CD4-positive, alpha-beta memory T cell (primary cell): Measurements from ENCODE around the gene PRKD2. TPM values are rescaled to one million over a fixed set of nuclear protein-coding genes. Genes with fewer than 3 reads are reported as not detected.

Source experiments
- CTCF ChIA-PET: fragments of 350-600 bp; sonication (Branson Sonifier 250); formaldehyde crosslinking; loops from one replicate; lab custom pipeline; 2021; ENCODE audit warnings: inconsistent platforms; ENCODE audit not compliant: partially characterized antibody; lab: Charles Lee
- POLR2A ChIA-PET: fragments of 350-600 bp; sonication (Branson Sonifier 250); formaldehyde crosslinking; loops from one replicate; lab custom pipeline; 2021; ENCODE audit not compliant: partially characterized antibody; lab: Charles Lee
- DNase-seq, 5 donors: peaks; one replicate each; pipeline versions ENCODE4 v3.0.0 to v3.0.0-alpha.2; 2020 to 2022; ENCODE audit warnings: mixed read lengths in 1 of 5
- H3K27ac ChIP-seq: one replicate; pipeline ENCODE4 v1.7.0; 2013; ENCODE audit warnings: low read depth, low read length
- H3K27me3 ChIP-seq: 2 replicates; pipeline ENCODE4 v1.7.0; 2013; ENCODE audit warnings: mild to moderate bottlenecking, low read length, moderate library complexity; ENCODE audit not compliant: insufficient read depth
- H3K36me3 ChIP-seq: 2 replicates; pipeline ENCODE4 v1.7.0; 2013; ENCODE audit warnings: mild to moderate bottlenecking, low read length, moderate library complexity; ENCODE audit not compliant: insufficient read depth
- H3K4me1 ChIP-seq: 2 replicates; pipeline ENCODE4 v1.7.0; 2013; ENCODE audit warnings: mild to moderate bottlenecking, low read length, moderate library complexity; ENCODE audit not compliant: insufficient read depth
- H3K4me3 ChIP-seq, 2 donors: one replicate each; pipeline ENCODE4 v1.7.0; 2013; ENCODE audit warnings: low read length in 2 of 2, mild to moderate bottlenecking in 1 of 2
- H3K9me3 ChIP-seq, 2 donors: one replicate each; pipeline ENCODE4 v1.7.0; 2013; ENCODE audit warnings: low read length in 2 of 2, control low read depth in 1 of 2; ENCODE audit not compliant: control insufficient read depth in 1 of 2
- H3K27ac Mint-ChIP-seq, 7 donors: one replicate each; pipeline ENCODE4 v1.8.0; 2020 to 2021; ENCODE audit warnings: mixed read lengths in 7 of 7, mild to moderate bottlenecking in 6 of 7, inconsistent platforms in 3 of 7, moderate library complexity in 3 of 7
- H3K27me3 Mint-ChIP-seq, 2 donors: one replicate each; pipeline ENCODE4 v1.8.0; 2020 to 2021; ENCODE audit warnings: mixed read lengths in 2 of 2
- H3K36me3 Mint-ChIP-seq, 2 donors: one replicate each; pipeline ENCODE4 v1.8.0; 2020 to 2021; ENCODE audit warnings: mixed read lengths in 2 of 2, inconsistent platforms in 1 of 2, mild to moderate bottlenecking in 1 of 2
- H3K4me1 Mint-ChIP-seq, 4 donors: one replicate each; pipeline ENCODE4 v1.8.0; 2020 to 2021; ENCODE audit warnings: mixed read lengths in 4 of 4, mild to moderate bottlenecking in 1 of 4
- H3K4me3 Mint-ChIP-seq, 8 donors: one replicate each; pipeline ENCODE4 v1.8.0; 2020 to 2021; ENCODE audit warnings: mixed read lengths in 8 of 8, mild to moderate bottlenecking in 7 of 8, moderate library complexity in 6 of 8, inconsistent platforms in 3 of 8
- H3K9me3 Mint-ChIP-seq, 8 donors: one replicate each; pipeline ENCODE4 v1.8.0; 2020 to 2021; ENCODE audit warnings: mixed read lengths in 8 of 8, mild to moderate bottlenecking in 5 of 8, inconsistent platforms in 3 of 8, moderate library complexity in 1 of 8
- intact Hi-C: fragments of 100-400 bp; cut with micrococcal nuclease; formaldehyde crosslinking; loops from one replicate; pipeline ENCODE4 v1.15.1; 2023
- polyA plus RNA-seq, 2 donors: library from polyadenylated mRNA; unstranded; fragments of 300-500 nt; fragmentation: Illumina TruSeq; gene quantifications; one replicate each; pipeline ENCODE4 v1.2.3, GENCODE V29; 2021
- total RNA-seq, 2 experiments: library from RNA; stranded (reverse); gene quantifications; one replicate each; pipeline ENCODE4 v1.2.3, GENCODE V29; 2021

The PRKD2 gene
- total and polyA plus RNA-seq, 4 experiments from 2014 or later, result 27.6 to 122 (median 102) TPM

DNA sequence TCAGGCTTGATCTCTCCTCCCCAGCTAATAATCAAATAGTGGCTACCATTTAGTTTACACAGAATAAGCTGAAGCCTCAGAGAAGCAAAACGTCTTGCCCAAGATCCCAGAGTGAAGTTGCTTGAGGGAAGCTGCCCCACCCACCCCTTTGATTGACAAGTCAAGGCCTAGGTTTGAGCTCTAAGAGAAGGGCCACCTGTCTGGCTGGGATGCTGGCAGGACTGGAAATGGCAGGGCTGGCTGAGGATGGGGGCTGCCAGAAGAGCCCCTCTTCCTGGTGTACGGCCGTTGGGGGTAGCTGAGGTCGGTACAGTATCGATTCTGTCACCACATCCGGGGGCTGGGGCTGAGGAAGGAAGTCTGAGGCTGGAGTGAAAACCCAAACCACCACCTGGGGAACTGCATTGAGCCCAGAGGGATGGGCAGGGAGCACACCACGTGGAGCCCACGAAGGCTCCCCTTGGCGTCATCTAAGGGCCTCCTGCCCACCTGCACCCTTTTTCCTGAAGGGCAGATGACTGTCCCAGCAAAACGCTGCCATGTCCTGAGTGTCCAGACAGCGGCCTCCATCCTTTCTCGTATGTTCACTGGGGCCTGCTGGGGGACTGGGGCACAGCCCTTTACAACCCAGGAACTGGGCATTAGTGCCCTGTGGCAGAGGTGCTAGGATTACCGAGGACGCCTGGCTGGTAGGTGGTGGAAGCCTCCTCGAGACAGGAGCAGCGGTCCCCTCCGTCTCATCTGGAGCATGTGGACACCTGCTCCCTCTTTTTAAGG, 1.4 kb upstream of the PRKD2 start:
- no peaks in the 10 kb centered on the region for H3K27me3 ChIP-seq
- intact Hi-C loops, result loop anchor here (5.0 kb wide), 1 partner anchor 106 kb away; no protein-coding TSS in a partner anchor

DNA sequence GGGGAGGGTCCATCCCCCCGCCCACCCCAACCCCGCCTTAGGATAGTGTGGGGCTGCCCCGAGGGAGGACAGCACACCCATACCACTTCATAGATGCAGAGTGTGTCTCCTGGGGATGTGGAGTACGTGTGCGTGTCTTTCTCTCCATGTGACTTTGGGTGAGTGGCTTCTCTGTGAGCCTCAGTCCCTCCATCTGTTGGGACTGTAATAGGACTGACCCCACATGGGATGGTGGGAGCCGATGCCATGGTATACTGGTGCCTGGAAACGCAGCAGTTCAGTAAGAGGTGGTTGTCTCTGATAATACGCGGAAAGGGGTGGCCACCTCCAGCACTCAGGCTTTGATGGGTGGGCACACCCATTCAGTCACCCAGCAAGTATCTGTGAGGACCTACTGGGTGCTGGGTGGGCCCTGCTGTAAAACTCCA, 816 bp upstream of the PRKD2 start:
- H3K4me3 ChIP-seq, result peak overlapping the region; percentile 20 to 94

More for the DNA sequence above, 1.4 kb upstream of the PRKD2 start:
- Mint-ChIP-seq H3K36me3 (peaks cover 3 to 52% of the 10 kb centered on the region in 2 donors), H3K4me1 (peaks cover 19 to 55% (median 31%) of the 10 kb centered on the region in 4 donors), H3K4me3 (peak overlapping the region; percentile 93 to 98 (median 94)), H3K27ac (peak overlapping the region; percentile 87 to 98 (median 98)), H3K9me3 (peaks cover 0 to 3% (median 0%) of the 10 kb centered on the region in 8 donors), H3K27me3 (no peaks in the 10 kb centered on the region)
- DNase-seq, result peak; percentile 62 to 80 (median 73)
- Histone ChIP-seq H3K4me3 (peak overlapping the region; percentile 20 to 94), H3K4me1 (peaks cover 37% of the 10 kb centered on the region), H3K27ac (peak overlapping the region; percentile 95), H3K36me3 (peaks cover 12% of the 10 kb centered on the region), H3K9me3 (no peaks in the 10 kb centered on the region)
- CTCF ChIA-PET, result interaction anchor here (0.6 to 1.6 kb wide), 8 partner anchors 9 to 32 kb away, joined by 3 to 5 read pairs (median 3); no protein-coding TSS in a partner anchor
- POLR2A ChIA-PET, result interaction anchor here (0.7 to 1.4 kb wide), 9 partner anchors 10 to 440 kb away, joined by 3 to 5 read pairs (median 4); partner anchors contain the start of genes CALM3, DACT3 and SLC1A5

DNA sequence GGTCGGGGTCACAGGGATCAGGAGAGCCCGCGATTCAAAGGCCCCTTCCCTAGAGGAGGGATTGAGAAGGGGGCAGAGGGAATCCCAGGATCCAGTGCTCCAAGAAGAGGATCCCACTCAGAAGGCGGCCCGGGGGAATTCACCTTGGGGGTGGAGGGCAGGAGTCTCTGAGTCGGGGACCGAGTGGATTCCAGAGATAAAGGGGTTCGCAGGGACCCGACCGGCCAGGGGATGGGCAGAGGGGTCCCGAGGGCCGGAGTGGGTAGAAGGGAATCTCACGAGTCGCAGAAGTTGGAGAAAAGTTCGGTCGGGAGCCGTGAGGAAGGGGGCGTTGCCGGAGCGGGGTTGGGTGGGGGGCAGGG, 261 bp downstream of the PRKD2 start:
- intact Hi-C loops, result loop anchor here (1.0 to 5.0 kb wide), 4 partner anchors 12 to 104 kb away; partner anchors contain the start of gene SLC1A5
- Mint-ChIP-seq H3K36me3 (peaks cover 3 to 48% of the 10 kb centered on the region in 2 donors), H3K27me3 (no peaks in the 10 kb centered on the region), H3K27ac (peak overlapping the region; percentile 94 to 98 (median 98)), H3K9me3 (peaks cover 0 to 3% (median 0%) of the 10 kb centered on the region in 8 donors), H3K4me1 (peaks cover 23 to 64% (median 36%) of the 10 kb centered on the region in 4 donors), H3K4me3 (peak overlapping the region; percentile 93 to 98 (median 94))
- Histone ChIP-seq H3K4me3 (peak overlapping the region; percentile 82 to 94), H3K36me3 (no peaks in the 10 kb centered on the region), H3K27me3 (no peaks in the 10 kb centered on the region), H3K27ac (peak overlapping the region; percentile 95), H3K9me3 (no peaks in the 10 kb centered on the region), H3K4me1 (peaks cover 44% of the 10 kb centered on the region)
- CTCF ChIA-PET, result interaction anchor here (1.0 kb wide), 1 partner anchor 12 kb away, joined by 3 read pairs; no protein-coding TSS in a partner anchor
- POLR2A ChIA-PET, result interaction anchor here (0.9 to 10.8 kb wide), 7 partner anchors 12 to 558 kb away, joined by 3 to 72 read pairs (median 20); partner anchors contain the start of genes CALM3, DACT3, INAFM1 and SLC1A5
- peak in 1 of 5 donors; percentile 12 for DNase-seq

More for the DNA sequence above, 816 bp upstream of the PRKD2 start:
- Histone ChIP-seq H3K4me1 (peaks cover 43% of the 10 kb centered on the region), H3K36me3 (peaks cover 10% of the 10 kb centered on the region), H3K9me3 (no peaks in the 10 kb centered on the region), H3K27me3 (no peaks in the 10 kb centered on the region), H3K27ac (peak overlapping the region; percentile 95)
- Mint-ChIP-seq H3K4me3 (peak overlapping the region; percentile 93 to 98 (median 94)), H3K36me3 (peaks cover 3 to 52% of the 10 kb centered on the region in 2 donors), H3K4me1 (peaks cover 20 to 58% (median 33%) of the 10 kb centered on the region in 4 donors), H3K27ac (peak overlapping the region; percentile 87 to 98 (median 98)), H3K27me3 (no peaks in the 10 kb centered on the region), H3K9me3 (peaks cover 0 to 3% (median 0%) of the 10 kb centered on the region in 8 donors)
- intact Hi-C loops, result loop anchor here (1.0 to 5.0 kb wide), 4 partner anchors 11 to 105 kb away; partner anchors contain the start of gene SLC1A5
- ChIA-PET POLR2A (interaction anchor here (0.7 to 1.4 kb wide), 9 partner anchors 10 to 441 kb away, joined by 3 to 5 read pairs (median 4); partner anchors contain the start of genes CALM3, DACT3 and SLC1A5), CTCF (interaction anchor here (0.6 to 1.2 kb wide), 7 partner anchors 9 to 33 kb away, joined by 3 to 5 read pairs (median 3); no protein-coding TSS in a partner anchor)
- DNase-seq, result peak in 1 of 5 donors; percentile 50

GRCh38 chr19:46715975-46716671, 791 bp downstream of the PRKD2 start:
- H3K4me3 ChIP-seq, result peak overlapping the region; percentile 82 to 94
- ChIA-PET POLR2A (interaction anchor here (0.9 to 10.8 kb wide), 10 partner anchors 12 to 559 kb away, joined by 3 to 72 read pairs (median 18); partner anchors contain the start of genes CALM3, DACT3, FKRP and INAFM1), CTCF (interaction anchor here (0.6 to 4.7 kb wide), 7 partner anchors 9 to 125 kb away, joined by 3 to 57 read pairs (median 3); no protein-coding TSS in a partner anchor)
- intact Hi-C loops, result loop anchor here (2.0 to 5.0 kb wide), 3 partner anchors 55 to 104 kb away; partner anchors contain the start of genes DACT3 and SLC1A5
- H3K27me3 ChIP-seq, result no peaks in the 10 kb centered on the region
- Mint-ChIP-seq H3K27ac (peak overlapping the region; percentile 96 to 99 (median 98)), H3K36me3 (peaks cover 3 to 46% of the 10 kb centered on the region in 2 donors), H3K4me3 (peak overlapping the region; percentile 93 to 98 (median 94)), H3K4me1 (peaks cover 23 to 65% (median 37%) of the 10 kb centered on the region in 4 donors), H3K27me3 (no peaks in the 10 kb centered on the region), H3K9me3 (peaks cover 0 to 3% (median 0%) of the 10 kb centered on the region in 8 donors)
- peak overlapping the region; percentile 95 for H3K27ac ChIP-seq
- H3K4me1 ChIP-seq, result peaks cover 44% of the 10 kb centered on the region
- no peaks in the 10 kb centered on the region for H3K9me3 ChIP-seq
- DNase-seq, result no peak
- H3K36me3 ChIP-seq, result peaks cover 2% of the 10 kb centered on the region

DNA sequence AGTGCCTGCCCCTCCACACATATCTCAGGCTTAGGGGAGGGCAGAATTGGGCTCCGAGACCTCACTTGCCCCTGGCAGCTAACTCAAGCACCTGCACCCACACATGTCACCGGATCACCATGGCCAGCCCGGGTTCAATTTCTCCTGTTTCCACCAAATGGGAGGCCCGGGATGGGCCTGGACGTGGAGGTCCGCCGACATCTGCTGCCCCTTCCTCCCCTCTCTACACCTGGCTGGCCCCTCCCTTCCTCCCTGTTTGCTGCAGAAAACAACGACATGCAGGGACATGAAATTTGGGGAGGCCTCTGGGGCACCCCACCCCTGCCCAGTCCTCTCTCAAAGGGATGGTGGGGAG, 1.3 kb downstream of the PRKD2 start:
- peak overlapping the region; percentile 82 to 94 for H3K4me3 ChIP-seq
- no peaks in the 10 kb centered on the region for H3K27me3 ChIP-seq
- H3K4me1 Mint-ChIP-seq, result peaks cover 25 to 64% (median 39%) of the 10 kb centered on the region in 4 donors
- no peak for DNase-seq
- H3K36me3 Mint-ChIP-seq, result peaks cover 4 to 45% of the 10 kb centered on the region in 2 donors
- H3K27me3 Mint-ChIP-seq, result no peaks in the 10 kb centered on the region
- intact Hi-C loops, result loop anchor here (2.0 to 5.0 kb wide), 2 partner anchors 55 to 103 kb away; partner anchors contain the start of gene DACT3
- peak overlapping the region; percentile 95 to 99 (median 98) for H3K27ac Mint-ChIP-seq
- ChIA-PET POLR2A (interaction anchor here (0.9 to 10.8 kb wide), 11 partner anchors 11 to 559 kb away, joined by 3 to 72 read pairs (median 17); partner anchors contain the start of genes AP2S1, CALM3, DACT3 and FKRP), CTCF (interaction anchor here (0.6 to 4.7 kb wide), 6 partner anchors 8 to 125 kb away, joined by 3 to 57 read pairs (median 5); no protein-coding TSS in a partner anchor)
- no peaks in the 10 kb centered on the region for H3K9me3 ChIP-seq
- peaks cover 44% of the 10 kb centered on the region for H3K4me1 ChIP-seq
- H3K27ac ChIP-seq, result peak overlapping the region; percentile 95
- H3K4me3 Mint-ChIP-seq, result peak overlapping the region; percentile 93 to 98 (median 94)
- peaks cover 6% of the 10 kb centered on the region for H3K36me3 ChIP-seq
- H3K9me3 Mint-ChIP-seq, result peaks cover 0 to 3% (median 0%) of the 10 kb centered on the region in 8 donors
